Measurements from ENCODE around the gene ZNF341. TPM values are rescaled to one million over a fixed set of nuclear protein-coding genes. Genes with fewer than 3 reads are reported as not detected.

Gene ZNF341
- total and polyA plus RNA-seq, 4 donors, result 1.3 to 7.1 (median 4.6) TPM

GRCh38 chr20:33713865-33714367, 17.9 kb upstream of the ZNF341 start:
- DNase-seq (ENCODE audit: low read depth in 4 of 6, low spot score in 6 of 6), result no peak
- WGBS (ENCODE audit: insufficient coverage), result 95% methylated on average over 8 of the region's 10 CpGs
- no peak overlapping the region for H3K4me3 ChIP-seq (ENCODE audit: low read depth, low read length)
- H3K9me3 ChIP-seq (ENCODE audit: control insufficient read depth, insufficient read depth, low read length), result no peaks in the 10 kb centered on the region
- H3K27ac ChIP-seq (ENCODE audit: low read depth, low read length), result no peak overlapping the region
- peaks cover 54% of the 10 kb centered on the region for H3K36me3 ChIP-seq (ENCODE audit: control insufficient read depth, insufficient read depth, low read length)
- H3K4me1 ChIP-seq (ENCODE audit: control insufficient read depth, insufficient read depth, low read length), result peaks cover under 1% of the 10 kb centered on the region
- no peaks in the 10 kb centered on the region for H3K27me3 ChIP-seq (ENCODE audit: control insufficient read depth, insufficient read depth, low read length)

- H3K36me3 ChIP-seq (ENCODE audit: control insufficient read depth, insufficient read depth, low read length), result peaks cover 34% of the 10 kb centered on the region
- no peak overlapping the region for H3K27ac ChIP-seq (ENCODE audit: low read depth, low read length)
- no peak for DNase-seq (ENCODE audit: low read depth in 4 of 6, low spot score in 6 of 6)
- no peaks in the 10 kb centered on the region for H3K9me3 ChIP-seq (ENCODE audit: control insufficient read depth, insufficient read depth, low read length)
- no peaks in the 10 kb centered on the region for H3K27me3 ChIP-seq (ENCODE audit: control insufficient read depth, insufficient read depth, low read length)
- H3K4me3 ChIP-seq (ENCODE audit: low read depth, low read length), result no peak overlapping the region
- WGBS (ENCODE audit: insufficient coverage), result 83% methylated on average over 1 of the region's 2 CpGs
- peaks cover 14% of the 10 kb centered on the region for H3K4me1 ChIP-seq (ENCODE audit: control insufficient read depth, insufficient read depth, low read length)
These were observed 15.3 kb upstream of the ZNF341 start for GRCh38 chr20:33716498-33716897.

- no peaks in the 10 kb centered on the region for H3K27me3 ChIP-seq (ENCODE audit: control insufficient read depth, insufficient read depth, low read length)
- peaks cover 14% of the 10 kb centered on the region for H3K4me1 ChIP-seq (ENCODE audit: control insufficient read depth, insufficient read depth, low read length)
- H3K36me3 ChIP-seq (ENCODE audit: control insufficient read depth, insufficient read depth, low read length), result peaks cover 8% of the 10 kb centered on the region
- DNase-seq (ENCODE audit: low read depth in 4 of 6, low spot score in 6 of 6), result no peak
- peak overlapping the region; percentile 83 for H3K4me3 ChIP-seq (ENCODE audit: low read depth, low read length)
- no peaks in the 10 kb centered on the region for H3K9me3 ChIP-seq (ENCODE audit: control insufficient read depth, insufficient read depth, low read length)
- peak overlapping the region; percentile 45 for H3K27ac ChIP-seq (ENCODE audit: low read depth, low read length)
- 62% methylated on average over 13 of the region's 13 CpGs for WGBS (ENCODE audit: insufficient coverage)
These were observed 12.4 kb upstream of the ZNF341 start for GRCh38 chr20:33719277-33719988.

- H3K9me3 ChIP-seq (ENCODE audit: control insufficient read depth, insufficient read depth, low read length), result no peaks in the 10 kb centered on the region
- H3K27ac ChIP-seq (ENCODE audit: low read depth, low read length), result peak within 1 kb of the TSS; percentile 45
- WGBS (ENCODE audit: insufficient coverage), result 4% methylated on average over 46 of the region's 46 CpGs
- H3K4me3 ChIP-seq (ENCODE audit: low read depth, low read length), result peak within 1 kb of the TSS; percentile 83
- peaks cover 3% of the 10 kb centered on the region for H3K36me3 ChIP-seq (ENCODE audit: control insufficient read depth, insufficient read depth, low read length)
- DNase-seq (ENCODE audit: low read depth in 4 of 6, low spot score in 6 of 6), result peak; percentile 96 to 100 (median 98)
- H3K4me1 ChIP-seq (ENCODE audit: control insufficient read depth, insufficient read depth, low read length), result peaks cover 14% of the 10 kb centered on the region
- no peaks in the 10 kb centered on the region for H3K27me3 ChIP-seq (ENCODE audit: control insufficient read depth, insufficient read depth, low read length)
These were observed 11.6 kb upstream of the ZNF341 start, which contains the start of gene PXMP4 for GRCh38 chr20:33719989-33720709. Gene PXMP4, minus strand, starts transcription at chr20:33720310. Its CDS starts 103 bp downstream, at chr20:33720207.

- Histone ChIP-seq H3K4me3 (ENCODE audit: low read depth, low read length) (no peak overlapping the region), H3K36me3 (ENCODE audit: control insufficient read depth, insufficient read depth, low read length) (no peaks in the 10 kb centered on the region), H3K27me3 (ENCODE audit: control insufficient read depth, insufficient read depth, low read length) (no peaks in the 10 kb centered on the region), H3K9me3 (ENCODE audit: control insufficient read depth, insufficient read depth, low read length) (no peaks in the 10 kb centered on the region), H3K4me1 (ENCODE audit: control insufficient read depth, insufficient read depth, low read length) (peaks cover 14% of the 10 kb centered on the region), H3K27ac (ENCODE audit: low read depth, low read length) (no peak overlapping the region)
- 100% methylated on average over 6 of the region's 11 CpGs for WGBS (ENCODE audit: insufficient coverage)
- no peak for DNase-seq (ENCODE audit: low read depth in 4 of 6, low spot score in 6 of 6)
These were observed 10.2 kb upstream of the ZNF341 start for GRCh38 chr20:33721391-33722140.

- Histone ChIP-seq H3K4me1 (ENCODE audit: control insufficient read depth, insufficient read depth, low read length) (peaks cover 7% of the 10 kb centered on the region), H3K27me3 (ENCODE audit: control insufficient read depth, insufficient read depth, low read length) (no peaks in the 10 kb centered on the region), H3K9me3 (ENCODE audit: control insufficient read depth, insufficient read depth, low read length) (no peaks in the 10 kb centered on the region), H3K36me3 (ENCODE audit: control insufficient read depth, insufficient read depth, low read length) (no peaks in the 10 kb centered on the region), H3K4me3 (ENCODE audit: low read depth, low read length) (no peak overlapping the region), H3K27ac (ENCODE audit: low read depth, low read length) (no peak overlapping the region)
- 91% methylated on average over 12 of the region's 14 CpGs for WGBS (ENCODE audit: insufficient coverage)
- DNase-seq (ENCODE audit: low read depth in 4 of 6, low spot score in 6 of 6), result no peak
These were observed 7.2 kb upstream of the ZNF341 start for GRCh38 chr20:33724439-33725094.

- no peak overlapping the region for H3K27ac ChIP-seq (ENCODE audit: low read depth, low read length)
- H3K4me3 ChIP-seq (ENCODE audit: low read depth, low read length), result no peak overlapping the region
- DNase-seq (ENCODE audit: low read depth in 4 of 6, low spot score in 6 of 6), result no peak
- peaks cover 2% of the 10 kb centered on the region for H3K4me1 ChIP-seq (ENCODE audit: control insufficient read depth, insufficient read depth, low read length)
- no peaks in the 10 kb centered on the region for H3K27me3 ChIP-seq (ENCODE audit: control insufficient read depth, insufficient read depth, low read length)
- no peaks in the 10 kb centered on the region for H3K9me3 ChIP-seq (ENCODE audit: control insufficient read depth, insufficient read depth, low read length)
- no peaks in the 10 kb centered on the region for H3K36me3 ChIP-seq (ENCODE audit: control insufficient read depth, insufficient read depth, low read length)
- WGBS (ENCODE audit: insufficient coverage), result 100% methylated on average over 2 of the region's 7 CpGs
These were observed 6.1 kb upstream of the ZNF341 start for GRCh38 chr20:33725607-33726264.

- H3K4me3 ChIP-seq (ENCODE audit: low read depth, low read length), result no peak overlapping the region
- H3K27ac ChIP-seq (ENCODE audit: low read depth, low read length), result no peak overlapping the region
- H3K9me3 ChIP-seq (ENCODE audit: control insufficient read depth, insufficient read depth, low read length), result no peaks in the 10 kb centered on the region
- H3K4me1 ChIP-seq (ENCODE audit: control insufficient read depth, insufficient read depth, low read length), result peaks cover 9% of the 10 kb centered on the region
- H3K36me3 ChIP-seq (ENCODE audit: control insufficient read depth, insufficient read depth, low read length), result no peaks in the 10 kb centered on the region
- 89% methylated on average over 4 of the region's 5 CpGs for WGBS (ENCODE audit: insufficient coverage)
- no peak for DNase-seq (ENCODE audit: low read depth in 4 of 6, low spot score in 6 of 6)
- H3K27me3 ChIP-seq (ENCODE audit: control insufficient read depth, insufficient read depth, low read length), result no peaks in the 10 kb centered on the region
These were observed 4.7 kb upstream of the ZNF341 start for GRCh38 chr20:33727115-33727479.

GRCh38 chr20:33727806-33728205, 4.0 kb upstream of the ZNF341 start:
- Histone ChIP-seq H3K36me3 (ENCODE audit: control insufficient read depth, insufficient read depth, low read length) (no peaks in the 10 kb centered on the region), H3K27ac (ENCODE audit: low read depth, low read length) (no peak overlapping the region), H3K27me3 (ENCODE audit: control insufficient read depth, insufficient read depth, low read length) (no peaks in the 10 kb centered on the region), H3K9me3 (ENCODE audit: control insufficient read depth, insufficient read depth, low read length) (no peaks in the 10 kb centered on the region), H3K4me3 (ENCODE audit: low read depth, low read length) (no peak overlapping the region), H3K4me1 (ENCODE audit: control insufficient read depth, insufficient read depth, low read length) (peaks cover 15% of the 10 kb centered on the region)
- WGBS (ENCODE audit: insufficient coverage), result 88% methylated on average over 2 of the region's 3 CpGs
- no peak for DNase-seq (ENCODE audit: low read depth in 4 of 6, low spot score in 6 of 6)
